Gastroesophageal sphincter (tissue), 4 donors: ENCODE measurements around the gene C19orf67. TPM values are rescaled to one million over a fixed set of nuclear protein-coding genes. Genes with fewer than 3 reads are reported as not detected.

Source experiments
- ATAC-seq: fragments of 150-250 bp; one replicate; pipeline ENCODE4 v1.9.1; 2016; ENCODE audit warnings: mild to moderate bottlenecking, moderate library complexity
- H3K27ac ChIP-seq, 4 donors: fragments of 200-600 bp; sonication (generic) in 3 of 4; 1 replicate in 3 of 4; 2 replicates in 1 of 4; pipeline ENCODE4 v1.5.1; 2016 to 2019
- H3K27me3 ChIP-seq: fragments of 200-600 bp; sonication (generic); one replicate; pipeline ENCODE4 v1.5.1; 2019
- H3K36me3 ChIP-seq, 2 donors: fragments of 200-600 bp; sonication (generic); one replicate each; pipeline ENCODE4 v1.5.1; 2019; ENCODE audit warnings: control low read depth in 1 of 2
- H3K4me1 ChIP-seq, 3 donors: fragments of 200-600 bp; sonication (generic); 1 replicate in 2 of 3; 2 replicates in 1 of 3; pipeline ENCODE4 v1.5.1; 2016 to 2019; ENCODE audit warnings: control low read depth in 2 of 3
- H3K4me3 ChIP-seq, 2 donors: fragments of 200-600 bp; sonication (generic); one replicate each; pipeline ENCODE4 v1.5.1; 2019; ENCODE audit warnings: mild to moderate bottlenecking in 1 of 2, moderate library complexity in 1 of 2
- H3K9me3 ChIP-seq, 3 donors: fragments of 200-600 bp; sonication (generic); one replicate each; pipeline ENCODE4 v1.5.1; 2017 to 2019; ENCODE audit warnings: control low read depth in 2 of 3
- EP300 ChIP-seq: sonication (generic); formaldehyde crosslinking; IDR thresholded peaks from one replicate; pipeline ENCODE4 v1.6.1; 2017; ENCODE audit warnings: antibody characterized with exemption, mild to moderate bottlenecking
- POLR2A ChIP-seq, 2 donors: fragments of 450-650 bp; IDR thresholded peaks; one replicate each; pipeline ENCODE4 v1.6.1; 2017; ENCODE audit warnings: antibody characterized with exemption in 2 of 2, mild to moderate bottlenecking in 2 of 2, moderate library complexity in 1 of 2
- POLR2AphosphoS5 ChIP-seq: sonication (generic); formaldehyde crosslinking; IDR thresholded peaks from one replicate; pipeline ENCODE4 v1.6.1; 2017; ENCODE audit warnings: antibody characterized with exemption
- WGBS, 2 donors: methylation state at CpG; one replicate each; pipeline ENCODE4 v1.1.5; 2018; ENCODE audit warnings: low coverage in 1 of 2; 5-methylcytosine and 5-hydroxymethylcytosine counted together
- total RNA-seq, 4 donors: library from RNA; depleted of rRNA; stranded (reverse); fragments of >200 nt; gene quantifications; one replicate each; pipeline ENCODE4 v1.1.0, GENCODE V29; 2016
- TF ChIP-seq, protein P1 (sequence below), 4 experiments: fragments of 200-600 bp in 2 of 4; fragments of 450-650 bp in 2 of 4; sonication (generic) in 1 of 4; IDR thresholded peaks; one replicate each; pipeline ENCODE4 v1.5.1; 2017 to 2019; ENCODE audit warnings: antibody characterized with exemption in 4 of 4, mild to moderate bottlenecking in 2 of 4, moderate library complexity in 2 of 4

Gene C19orf67
- total RNA-seq = not detected

DNA sequence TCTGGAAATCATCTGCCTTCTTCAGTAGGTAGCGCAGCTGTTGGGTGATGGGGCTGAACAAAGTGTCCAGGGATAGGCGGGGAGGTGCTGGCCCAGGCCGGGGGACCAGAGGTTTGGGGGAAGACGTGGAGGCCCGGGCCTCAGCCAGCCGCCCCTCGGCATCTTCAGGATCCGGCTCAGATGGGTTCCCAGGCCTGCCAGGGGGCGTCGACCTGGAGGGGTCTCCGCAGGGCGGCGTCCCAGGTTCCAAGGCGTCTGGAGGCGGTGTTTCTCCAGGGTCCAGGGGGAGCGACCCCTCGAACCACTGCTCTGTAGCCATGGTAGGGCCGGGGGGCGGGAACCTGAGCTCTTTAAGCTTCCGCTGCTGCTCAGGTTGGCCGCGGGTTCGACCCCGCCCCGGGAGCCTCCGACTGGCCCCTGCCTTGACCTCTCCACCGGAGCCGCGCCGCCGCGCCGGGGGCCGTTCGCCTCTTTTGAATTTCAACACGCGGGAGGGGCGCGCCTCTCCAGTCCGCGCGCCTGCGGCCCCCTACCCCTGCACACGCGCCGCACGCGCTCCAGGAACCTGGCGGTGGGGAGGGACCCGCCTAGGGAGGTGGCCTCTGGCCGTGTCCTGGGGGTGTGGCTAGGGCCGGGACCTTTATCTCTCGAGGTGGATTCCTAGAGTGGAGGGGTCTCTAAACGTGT is at the start of gene C19orf67:
TSS of gene C19orf67 (minus strand) at position 475 of the 687 bp plus-strand sequence. CDS start at position 319, 156 bp downstream.
- Histone ChIP-seq H3K4me3 (no peak within 1 kb of the TSS), H3K27ac (peak within 1 kb of the TSS in 1 of 4 donors; percentile 7), H3K4me1 (peaks cover 0 to 34% (median 23%) of the 10 kb centered on the region in 3 donors), H3K27me3 (no peaks in the 10 kb centered on the region), H3K9me3 (no peaks in the 10 kb centered on the region), H3K36me3 (peaks cover 0 to 17% of the 10 kb centered on the region in 2 donors)
- no peak for TF ChIP-seq POLR2A (IDR thresholded peaks at IDR 0.05)
- TF ChIP-seq EP300 = no peak
- TF ChIP-seq, protein P1, sequence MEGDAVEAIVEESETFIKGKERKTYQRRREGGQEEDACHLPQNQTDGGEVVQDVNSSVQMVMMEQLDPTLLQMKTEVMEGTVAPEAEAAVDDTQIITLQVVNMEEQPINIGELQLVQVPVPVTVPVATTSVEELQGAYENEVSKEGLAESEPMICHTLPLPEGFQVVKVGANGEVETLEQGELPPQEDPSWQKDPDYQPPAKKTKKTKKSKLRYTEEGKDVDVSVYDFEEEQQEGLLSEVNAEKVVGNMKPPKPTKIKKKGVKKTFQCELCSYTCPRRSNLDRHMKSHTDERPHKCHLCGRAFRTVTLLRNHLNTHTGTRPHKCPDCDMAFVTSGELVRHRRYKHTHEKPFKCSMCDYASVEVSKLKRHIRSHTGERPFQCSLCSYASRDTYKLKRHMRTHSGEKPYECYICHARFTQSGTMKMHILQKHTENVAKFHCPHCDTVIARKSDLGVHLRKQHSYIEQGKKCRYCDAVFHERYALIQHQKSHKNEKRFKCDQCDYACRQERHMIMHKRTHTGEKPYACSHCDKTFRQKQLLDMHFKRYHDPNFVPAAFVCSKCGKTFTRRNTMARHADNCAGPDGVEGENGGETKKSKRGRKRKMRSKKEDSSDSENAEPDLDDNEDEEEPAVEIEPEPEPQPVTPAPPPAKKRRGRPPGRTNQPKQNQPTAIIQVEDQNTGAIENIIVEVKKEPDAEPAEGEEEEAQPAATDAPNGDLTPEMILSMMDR (IDR thresholded peaks at IDR 0.05) = no peak
- no peak for TF ChIP-seq POLR2AphosphoS5
- 100% methylated on average over 1 of the region's 54 CpGs; no CpG with 5 or more reads in 1 of the 2 donors for WGBS, 2 donors
- no peak for ATAC-seq

DNA sequence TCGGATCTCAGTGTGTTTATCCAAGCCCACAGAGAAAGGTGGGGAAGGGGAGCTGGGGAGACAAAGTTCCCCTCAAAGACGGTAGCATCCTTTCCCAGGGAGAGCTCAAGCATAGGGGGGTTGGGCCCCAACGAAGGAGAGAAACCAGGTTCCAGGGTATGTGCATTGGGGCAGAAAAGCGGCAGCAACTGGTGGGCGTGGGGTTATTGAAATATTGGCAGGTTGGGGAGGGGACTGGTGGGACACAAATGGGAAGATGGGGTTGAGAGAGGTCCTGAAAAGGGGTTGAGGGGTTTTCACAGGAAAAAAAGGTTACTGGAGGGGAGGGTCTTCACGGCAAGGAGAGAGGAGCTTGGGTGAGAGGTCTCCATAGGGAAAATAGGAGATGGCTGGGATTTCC is 49.8 kb upstream of the C19orf67 start:
- TF ChIP-seq POLR2AphosphoS5 (no peak), POLR2A (IDR thresholded peaks at IDR 0.05) (no peak), EP300 (no peak)
- TF ChIP-seq, protein P1 (IDR thresholded peaks at IDR 0.05) = no peak
- Histone ChIP-seq H3K4me3 (no peak overlapping the region), H3K27me3 (no peaks in the 10 kb centered on the region), H3K27ac (no peak overlapping the region), H3K36me3 (no peaks in the 10 kb centered on the region), H3K4me1 (peaks cover 0 to 42% (median 19%) of the 10 kb centered on the region in 3 donors), H3K9me3 (no peaks in the 10 kb centered on the region)
- no peak for ATAC-seq
- 33 to 38% methylated on average over 6 of the region's 6 CpGs for WGBS, 2 donors

DNA sequence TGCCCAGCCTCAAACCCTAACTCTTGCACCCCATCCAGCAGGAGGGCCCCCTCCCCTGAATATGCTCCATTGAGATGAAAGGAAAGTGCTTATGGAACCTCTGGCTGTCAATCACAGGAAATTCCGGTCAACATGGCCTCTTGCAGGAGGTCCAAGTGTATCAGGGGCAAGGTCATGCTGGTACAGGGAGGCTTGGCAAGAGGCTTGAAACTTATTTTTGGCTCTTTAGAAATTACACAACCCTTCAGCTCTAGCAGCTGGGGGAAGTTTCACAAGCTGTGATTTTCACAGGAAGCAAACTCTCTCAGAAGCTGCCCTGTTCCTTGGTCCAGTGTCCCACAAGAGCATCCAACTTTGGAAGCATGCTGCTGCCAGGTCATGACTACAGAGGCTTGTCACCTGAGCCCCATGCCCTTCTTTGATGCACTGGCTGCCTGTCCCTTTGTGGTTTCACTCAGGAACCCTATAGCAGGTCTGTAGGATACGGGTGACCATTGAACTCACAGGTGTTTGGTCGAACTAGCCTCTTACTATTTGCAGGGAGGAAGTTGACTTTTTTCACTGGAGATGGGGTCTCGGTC is 42.4 kb upstream of the C19orf67 start:
- ATAC-seq = peak; percentile 61
- no peaks in the 10 kb centered on the region for H3K36me3 ChIP-seq
- TF ChIP-seq POLR2A (IDR thresholded peaks at IDR 0.05) = no peak
- TF ChIP-seq, protein P1 (IDR thresholded peaks at IDR 0.05) = no peak
- 67 to 100% methylated on average over 1 to 3 of the region's 4 CpGs for WGBS, 2 donors
- H3K4me1 ChIP-seq = no peaks in the 10 kb centered on the region
- H3K4me3 ChIP-seq = no peak overlapping the region
- no peaks in the 10 kb centered on the region for H3K27me3 ChIP-seq
- no peaks in the 10 kb centered on the region for H3K9me3 ChIP-seq
- peak overlapping the region in 1 of 4 donors; percentile 24 for H3K27ac ChIP-seq

DNA sequence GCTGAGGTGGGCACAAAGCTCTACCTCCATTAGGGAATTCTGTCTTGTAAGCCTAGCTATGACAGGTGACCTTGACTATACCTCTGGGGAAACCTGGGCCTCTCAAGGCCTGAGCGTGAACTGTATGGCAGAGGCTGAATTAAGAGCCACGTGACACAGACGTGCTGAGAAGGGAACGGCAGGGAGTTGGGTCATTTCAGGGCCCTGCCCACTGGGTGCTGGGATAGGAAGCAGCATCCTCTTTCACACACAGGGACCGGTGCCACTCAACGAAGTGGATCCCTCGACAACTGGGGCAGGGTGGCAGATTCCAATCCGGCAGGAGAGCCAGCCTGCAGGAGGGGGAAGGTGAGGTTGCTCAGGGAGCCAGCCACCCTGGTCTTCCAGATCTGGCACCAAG is 41.6 kb upstream of the C19orf67 start:
- Histone ChIP-seq H3K27ac (no peak overlapping the region), H3K36me3 (no peaks in the 10 kb centered on the region), H3K27me3 (no peaks in the 10 kb centered on the region), H3K4me3 (no peak overlapping the region), H3K9me3 (no peaks in the 10 kb centered on the region), H3K4me1 (no peaks in the 10 kb centered on the region)
- TF ChIP-seq POLR2A (IDR thresholded peaks at IDR 0.05) (no peak), EP300 (no peak), POLR2AphosphoS5 (no peak)
- TF ChIP-seq, protein P1 (IDR thresholded peaks at IDR 0.05) = no peak
- 96% methylated on average over 4 of the region's 8 CpGs; no CpG with 5 or more reads in 1 of the 2 donors for WGBS, 2 donors
- no peak for ATAC-seq

DNA sequence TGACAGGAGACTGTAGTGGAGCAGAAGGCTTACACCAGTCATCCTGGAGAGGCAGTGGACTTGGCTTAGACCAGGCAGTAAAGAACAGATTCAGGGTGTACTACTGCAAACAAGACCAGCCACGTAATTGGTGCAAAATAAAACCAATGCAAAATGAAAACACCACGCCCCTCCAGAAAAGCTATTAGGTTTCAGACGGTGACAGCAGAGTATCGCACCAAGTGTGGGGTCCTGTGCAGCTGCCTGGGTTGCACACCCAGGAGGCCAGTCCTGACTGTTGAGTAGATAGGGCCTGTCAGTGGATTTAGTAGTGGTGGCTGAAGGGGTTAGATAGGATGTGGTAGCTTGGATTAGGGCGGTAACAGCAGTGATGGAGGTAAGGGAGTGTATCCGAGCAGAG is 37.3 kb upstream of the C19orf67 start:
- Histone ChIP-seq H3K27ac (no peak overlapping the region), H3K9me3 (no peaks in the 10 kb centered on the region)

More for the DNA sequence above, 37.3 kb upstream of the C19orf67 start:
- 92 to 96% methylated on average over 6 of the region's 6 CpGs for WGBS, 2 donors
- no peak for TF ChIP-seq POLR2A (IDR thresholded peaks at IDR 0.05)
- no peak for TF ChIP-seq POLR2AphosphoS5
- TF ChIP-seq, protein P1 (IDR thresholded peaks at IDR 0.05) = no peak
- TF ChIP-seq EP300 = no peak
- no peak for ATAC-seq
- Histone ChIP-seq H3K36me3 (no peaks in the 10 kb centered on the region), H3K27me3 (no peaks in the 10 kb centered on the region), H3K4me3 (no peak overlapping the region), H3K4me1 (peaks cover 4 to 23% (median 11%) of the 10 kb centered on the region in 3 donors)
